MM.1S (cell line): ENCODE data around the gene BCL2L11.

Experiments used
- DNase-seq: peaks from one replicate; pipeline ENCODE4 v3.0.0-alpha.2; 2015
- H2AFZ ChIP-seq: fragments of 300-600 bp; sonication (generic); 2 replicates; pipeline ENCODE4 v1.6.0; 2016; ENCODE audit warnings: antibody characterized with exemption, low read length
- H3F3A ChIP-seq: fragments of 300-600 bp; sonication (generic); 2 replicates; pipeline ENCODE4 v1.6.1; 2016; ENCODE audit warnings: mild to moderate bottlenecking, antibody characterized with exemption, low read length, moderate library complexity, mixed read lengths; ENCODE audit not compliant: insufficient read depth
- H3K27ac ChIP-seq: fragments of 300-600 bp; sonication (generic); 2 replicates; pipeline ENCODE4 v1.5.1; 2016; ENCODE audit warnings: mild to moderate bottlenecking, low read length
- H3K27me3 ChIP-seq: fragments of 300-600 bp; sonication (generic); replicated peaks from 2 replicates; pipeline ENCODE4 v1.6.0; 2016; ENCODE audit warnings: low read length; ENCODE audit not compliant: insufficient read depth
- H3K36me3 ChIP-seq: fragments of 300-600 bp; sonication (generic); replicated peaks from 2 replicates; pipeline ENCODE4 v1.6.1; 2016; ENCODE audit warnings: mild to moderate bottlenecking, low read length, mixed read lengths; ENCODE audit not compliant: insufficient read depth
- H3K4me1 ChIP-seq: fragments of 300-600 bp; sonication (generic); 2 replicates; pipeline ENCODE4 v1.6.1; 2016; ENCODE audit warnings: low read length, mixed read lengths
- H3K4me2 ChIP-seq: fragments of 300-600 bp; sonication (generic); 2 replicates; pipeline ENCODE4 v1.6.0; 2016; ENCODE audit warnings: low read depth, low read length
- H3K4me3 ChIP-seq: fragments of 300-600 bp; sonication (generic); 2 replicates; pipeline ENCODE4 v1.5.1; 2016; ENCODE audit warnings: low read length, mixed read lengths
- H3K79me2 ChIP-seq: fragments of 300-600 bp; sonication (generic); 2 replicates; pipeline ENCODE4 v1.6.1; 2016; ENCODE audit warnings: mixed run types, low read length, mixed read lengths
- H3K9ac ChIP-seq: fragments of 300-600 bp; sonication (generic); 2 replicates; pipeline ENCODE4 v1.6.1; 2016; ENCODE audit warnings: low read length, mixed read lengths
- H3K9me2 ChIP-seq: fragments of 300-600 bp; sonication (generic); replicated peaks from 2 replicates; pipeline ENCODE4 v1.6.1; 2016; ENCODE audit warnings: mild to moderate bottlenecking, low read length, mixed read lengths; ENCODE audit not compliant: insufficient read depth
- H3K9me3 ChIP-seq: fragments of 300-600 bp; sonication (generic); replicated peaks from 2 replicates; pipeline ENCODE4 v1.6.1; 2016; ENCODE audit warnings: mild to moderate bottlenecking, low read length, mixed read lengths; ENCODE audit not compliant: insufficient read depth
- H4K20me1 ChIP-seq: fragments of 300-600 bp; sonication (generic); 2 replicates; pipeline ENCODE4 v1.6.1; 2016; ENCODE audit warnings: mild to moderate bottlenecking, low read length, moderate library complexity, mixed read lengths; ENCODE audit not compliant: insufficient read depth
- CTCF ChIP-seq: fragments of 300-600 bp; sonication (generic); IDR thresholded peaks from 2 replicates; pipeline ENCODE4 v1.5.1; 2016; ENCODE audit warnings: antibody characterized with exemption, low read length, mixed read lengths
- EZH2 ChIP-seq: fragments of 300-600 bp; sonication (generic); optimal IDR thresholded peaks from 2 replicates; pipeline ENCODE3; 2017; ENCODE audit warnings: low read depth, mild to moderate bottlenecking, antibody characterized with exemption, low read length, mixed read lengths
- EZH2phosphoT487 ChIP-seq: fragments of 300-600 bp; sonication (generic); IDR thresholded peaks from 2 replicates; pipeline ENCODE4 v1.6.1; 2018; ENCODE audit warnings: antibody characterized with exemption, low read length

Gene BCL2L11

GRCh38 chr2:111191877-111192276 is 71.2 kb downstream of the BCL2L11 start:
- Histone ChIP-seq H3K4me3 (no peak overlapping the region), H2AFZ (no peak overlapping the region), H3K36me3 (no peaks in the 10 kb centered on the region), H3K79me2 (no peaks in the 10 kb centered on the region), H3K4me2 (no peak overlapping the region), H4K20me1 (no peaks in the 10 kb centered on the region), H3K9ac (no peak overlapping the region), H3F3A (no peaks in the 10 kb centered on the region), H3K9me3 (no peaks in the 10 kb centered on the region), H3K4me1 (no peaks in the 10 kb centered on the region), H3K27ac (no peak overlapping the region), H3K27me3 (no peaks in the 10 kb centered on the region), H3K9me2 (no peaks in the 10 kb centered on the region)
- TF ChIP-seq EZH2phosphoT487: no peak
- no peak for TF ChIP-seq EZH2
- TF ChIP-seq CTCF: no peak
- DNase-seq: no peak

GRCh38 chr2:111192776-111193368 is 72.2 kb downstream of the BCL2L11 start:
- no peaks in the 10 kb centered on the region for H3K36me3 ChIP-seq
- no peak overlapping the region for H3K4me2 ChIP-seq
- H3F3A ChIP-seq: no peaks in the 10 kb centered on the region
- H3K9me2 ChIP-seq: no peaks in the 10 kb centered on the region
- H3K9me3 ChIP-seq: no peaks in the 10 kb centered on the region
- no peak overlapping the region for H3K4me3 ChIP-seq
- no peaks in the 10 kb centered on the region for H4K20me1 ChIP-seq
- no peaks in the 10 kb centered on the region for H3K4me1 ChIP-seq
- no peaks in the 10 kb centered on the region for H3K79me2 ChIP-seq
- no peak overlapping the region for H3K9ac ChIP-seq
- TF ChIP-seq CTCF (no peak), EZH2phosphoT487 (no peak), EZH2 (no peak)
- H2AFZ ChIP-seq: no peak overlapping the region
- no peaks in the 10 kb centered on the region for H3K27me3 ChIP-seq
- H3K27ac ChIP-seq: no peak overlapping the region
- DNase-seq: no peak

- no peaks in the 10 kb centered on the region for H3K4me1 ChIP-seq
- no peaks in the 10 kb centered on the region for H3K27me3 ChIP-seq
- no peaks in the 10 kb centered on the region for H3K9me2 ChIP-seq
- H4K20me1 ChIP-seq: no peaks in the 10 kb centered on the region
- no peak for DNase-seq
- H2AFZ ChIP-seq: no peak overlapping the region
- TF ChIP-seq EZH2: no peak
- TF ChIP-seq CTCF: no peak
- no peak for TF ChIP-seq EZH2phosphoT487
- H3K36me3 ChIP-seq: no peaks in the 10 kb centered on the region
- H3K9ac ChIP-seq: no peak overlapping the region
- H3K4me3 ChIP-seq: no peak overlapping the region
- no peaks in the 10 kb centered on the region for H3F3A ChIP-seq
- H3K79me2 ChIP-seq: no peaks in the 10 kb centered on the region
- H3K27ac ChIP-seq: no peak overlapping the region
- no peak overlapping the region for H3K4me2 ChIP-seq
- H3K9me3 ChIP-seq: no peaks in the 10 kb centered on the region
Observed at GRCh38 chr2:111194835-111195621, 74.3 kb downstream of the BCL2L11 start.
